Fibroblast of lung (primary cell): ENCODE measurements around the gene PLK3. TPM values are rescaled to one million over a fixed set of nuclear protein-coding genes. Genes with fewer than 3 reads are reported as not detected.
"Not testable (repeated sequence)": the region's sequence is repeated elsewhere in the genome, so short reads cannot be mapped to it uniquely, and the experiment has no call there.

Source experiments
- DNase-seq, 2 donors: peaks; one replicate each; pipeline versions ENCODE4 v3.0.0 to v3.0.0-alpha.2; 2010; ENCODE audit warnings: low read depth in 2 of 2
- H2AFZ ChIP-seq: 2 replicates; pipeline ENCODE4 v1.5.1; 2012; ENCODE audit warnings: low read length, control low read depth, inconsistent platforms
- H3K27ac ChIP-seq: 2 replicates; pipeline ENCODE4 v1.5.1; 2011; ENCODE audit warnings: low read length, control low read depth; ENCODE audit not compliant: insufficient read depth
- H3K27me3 ChIP-seq: 2 replicates; pipeline ENCODE4 v1.5.1; 2011; ENCODE audit warnings: mild to moderate bottlenecking, low read length; ENCODE audit not compliant: control insufficient read depth, insufficient read depth
- H3K36me3 ChIP-seq: 2 replicates; pipeline ENCODE4 v1.5.1; 2011; ENCODE audit warnings: low read length; ENCODE audit not compliant: control insufficient read depth, insufficient read depth
- H3K4me1 ChIP-seq: 2 replicates; pipeline ENCODE4 v1.5.1; 2011; ENCODE audit warnings: low read length; ENCODE audit not compliant: control insufficient read depth, insufficient read depth; ENCODE audit errors: extremely low read depth
- H3K4me2 ChIP-seq: 2 replicates; pipeline ENCODE4 v1.5.1; 2011; ENCODE audit warnings: low read length, control low read depth; ENCODE audit not compliant: insufficient read depth; ENCODE audit errors: extremely low read depth
- H3K4me3 ChIP-seq, 4 experiments: fragments of 200-600 bp in 1 of 4; sonication (generic) in 1 of 4; replicated peaks in 1 of 4; 2 replicates each; pipeline ENCODE4 v1.5.1; 2011 to 2016; ENCODE audit warnings: low read length in 4 of 4, low read depth in 3 of 4, mild to moderate bottlenecking in 3 of 4, control low read depth in 2 of 4, inconsistent platforms in 1 of 4, mixed read lengths in 1 of 4; ENCODE audit not compliant: insufficient read depth in 1 of 4; ENCODE audit errors: control extremely low read depth in 1 of 4
- H3K79me2 ChIP-seq: 2 replicates; pipeline ENCODE4 v1.5.1; 2012; ENCODE audit warnings: mild to moderate bottlenecking, low read length, inconsistent platforms; ENCODE audit not compliant: control insufficient read depth, insufficient read depth
- H3K9ac ChIP-seq: 2 replicates; pipeline ENCODE4 v1.5.1; 2011; ENCODE audit warnings: mild to moderate bottlenecking, low read length, control low read depth; ENCODE audit not compliant: insufficient read depth
- H3K9me3 ChIP-seq: 2 replicates; pipeline ENCODE4 v1.5.1; 2012; ENCODE audit warnings: low read depth, low read length; ENCODE audit not compliant: control insufficient read depth, insufficient read depth
- H4K20me1 ChIP-seq: 2 replicates; pipeline ENCODE4 v1.5.1; 2011; ENCODE audit warnings: low read length; ENCODE audit not compliant: control insufficient read depth, insufficient read depth; ENCODE audit errors: extremely low read depth
- CTCF ChIP-seq, 2 donors: IDR thresholded peaks in 1 of 2; conservative IDR thresholded peaks in 1 of 2; 1 replicate in 1 of 2; 2 replicates in 1 of 2; pipeline ENCODE4 v1.5.1; 2011 to 2012; ENCODE audit warnings: low read length in 2 of 2, control low read depth in 1 of 2, inconsistent platforms in 1 of 2, low read depth in 1 of 2, mild to moderate bottlenecking in 1 of 2
- EZH2 ChIP-seq: IDR thresholded peaks from 2 replicates; pipeline ENCODE4 v1.5.1; 2012; ENCODE audit warnings: low read length, control low read depth, mild to moderate bottlenecking; ENCODE audit errors: missing control alignments
- polyA plus RNA-seq, 2 donors: library from polyadenylated mRNA; depleted of rRNA in 1 of 2; stranded (reverse) in 1 of 2; unstranded in 1 of 2; fragments of >200 nt; gene quantifications; 2 replicates each; pipeline ENCODE4 v1.2.1, GENCODE V29; 2011 to 2012; ENCODE audit warnings: missing spikeins in 1 of 2
- total RNA-seq: library from RNA; depleted of rRNA; stranded (reverse); fragments of >200 nt; gene quantifications from 2 replicates; pipeline ENCODE4 v1.2.1, GENCODE V29; 2014

The PLK3 gene
- total and polyA plus RNA-seq, 2 donors (not counting 1 experiment from before 2014, with no cell fraction given) = 12.2 to 30.6 TPM

GRCh38 chr1:44832056-44832705, 32.0 kb downstream of the PLK3 start:
- Histone ChIP-seq H2AFZ (no peak overlapping the region), H3K9me3 (no peaks in the 10 kb centered on the region), H3K27me3 (no peaks in the 10 kb centered on the region)

DNA sequence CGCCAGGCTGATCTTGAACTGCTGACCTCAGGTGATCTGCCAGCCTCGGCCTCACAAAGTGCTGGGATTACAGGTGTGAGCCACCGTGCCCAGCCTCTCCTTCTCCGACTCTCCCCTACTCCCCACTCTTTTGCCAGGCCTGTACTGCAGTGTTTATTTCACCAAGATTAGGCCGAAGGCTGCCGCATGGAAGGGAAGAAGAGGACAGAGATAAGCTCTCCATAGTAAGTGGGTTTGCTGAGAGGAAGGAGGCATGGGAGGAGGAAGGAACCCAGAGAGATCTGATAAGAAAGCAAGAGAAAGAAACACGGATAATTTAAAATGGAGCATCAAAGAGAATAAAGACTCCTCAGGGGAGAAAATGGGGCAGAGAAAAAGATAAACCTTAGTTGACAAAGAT, 34.2 kb downstream of the PLK3 start:
- no peak overlapping the region for H3K4me2 ChIP-seq
- DNase-seq = no peak
- H3K27ac ChIP-seq = no peak overlapping the region
- no peak overlapping the region for H2AFZ ChIP-seq
- no peak overlapping the region for H3K9ac ChIP-seq
- H4K20me1 ChIP-seq = no peaks in the 10 kb centered on the region
- no peaks in the 10 kb centered on the region for H3K9me3 ChIP-seq
- no peaks in the 10 kb centered on the region for H3K79me2 ChIP-seq
- TF ChIP-seq EZH2 = no peak
- TF ChIP-seq CTCF (conservative IDR thresholded peaks at IDR 0.05 in 1 of 2, IDR thresholded peaks at IDR 0.05 in 1 of 2; ENCODE audit: low read depth in 1 of 2, low read length in 2 of 2) = no peak
- no peaks in the 10 kb centered on the region for H3K36me3 ChIP-seq
- H3K27me3 ChIP-seq = no peaks in the 10 kb centered on the region
- no peaks in the 10 kb centered on the region for H3K4me1 ChIP-seq
- no peak overlapping the region for H3K4me3 ChIP-seq

More at GRCh38 chr1:44832056-44832705, 32.0 kb downstream of the PLK3 start:
- Histone ChIP-seq H3K27ac (no peak overlapping the region), H3K79me2 (no peaks in the 10 kb centered on the region), H3K36me3 (no peaks in the 10 kb centered on the region), H4K20me1 (no peaks in the 10 kb centered on the region), H3K4me1 (no peaks in the 10 kb centered on the region), H3K4me3 (no peak overlapping the region), H3K4me2 (no peak overlapping the region), H3K9ac (no peak overlapping the region)
- no peak for TF ChIP-seq EZH2
- TF ChIP-seq CTCF (conservative IDR thresholded peaks at IDR 0.05 in 1 of 2, IDR thresholded peaks at IDR 0.05 in 1 of 2; ENCODE audit: low read depth in 1 of 2, low read length in 2 of 2) = no peak
- no peak for DNase-seq

DNA sequence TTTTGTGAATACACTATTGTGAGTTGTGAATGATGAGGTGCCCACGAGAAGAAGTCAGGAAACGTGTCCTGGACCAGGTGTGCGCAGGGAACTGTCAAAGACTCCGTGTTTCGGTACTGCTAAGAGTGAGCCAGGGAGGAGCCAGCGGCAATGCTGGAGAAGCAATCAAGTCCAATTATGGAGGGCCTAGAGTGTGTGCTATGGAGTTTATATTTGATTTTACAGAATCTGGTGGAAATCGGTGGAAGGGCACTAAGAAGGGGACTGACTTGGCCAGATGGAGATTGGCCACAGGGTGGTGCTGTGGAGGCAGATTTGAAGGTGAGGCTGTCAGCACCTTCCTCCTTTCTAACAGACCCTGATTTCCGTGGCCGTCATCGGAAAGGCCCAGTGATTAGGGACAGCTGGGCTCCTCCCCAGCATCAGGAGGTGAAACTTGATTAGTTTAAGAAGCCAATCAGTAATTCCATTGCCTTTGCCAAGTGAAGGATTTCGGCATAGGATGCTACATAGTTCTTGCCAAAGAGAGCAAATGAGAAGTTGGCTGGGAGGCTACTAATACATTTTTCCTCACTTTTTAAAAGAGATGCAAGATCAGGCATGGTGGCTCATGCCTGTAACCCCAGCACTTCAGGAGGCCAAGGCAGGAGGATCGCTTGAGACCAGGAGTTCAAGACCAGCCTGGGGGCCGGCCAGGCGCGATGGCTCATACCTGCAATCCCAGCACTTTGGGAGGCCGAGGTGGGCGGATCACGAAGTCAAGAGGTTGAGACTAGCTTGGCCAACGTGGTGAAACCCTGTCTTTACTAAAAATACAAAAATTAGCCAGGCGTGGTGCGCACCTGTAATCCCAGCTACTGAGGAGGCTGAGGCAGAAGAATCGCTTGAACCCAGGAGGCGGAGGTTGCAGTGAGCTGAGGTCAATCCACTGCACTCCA, 35.8 kb downstream of the PLK3 start:
- DNase-seq = peak; percentile 67 to 86
- Histone ChIP-seq H3K4me3 (no peak overlapping the region), H3K27ac (no peak overlapping the region), H3K27me3 (no peaks in the 10 kb centered on the region), H2AFZ (peak overlapping the region; percentile 61), H4K20me1 (no peaks in the 10 kb centered on the region), H3K4me1 (no peaks in the 10 kb centered on the region), H3K79me2 (no peaks in the 10 kb centered on the region), H3K36me3 (no peaks in the 10 kb centered on the region), H3K9me3 (no peaks in the 10 kb centered on the region), H3K9ac (no peak overlapping the region), H3K4me2 (no peak overlapping the region)
- TF ChIP-seq EZH2 = no peak
- peak; percentile 86 to 95 for TF ChIP-seq CTCF (conservative IDR thresholded peaks at IDR 0.05 in 1 of 2, IDR thresholded peaks at IDR 0.05 in 1 of 2; ENCODE audit: low read depth in 1 of 2, low read length in 2 of 2)

- not testable (repeated sequence) for H3K9ac ChIP-seq, H3K27ac ChIP-seq, H4K20me1 ChIP-seq, H3K4me3 ChIP-seq, H3K4me2 ChIP-seq, H3K36me3 ChIP-seq, H3K4me1 ChIP-seq, H3K79me2 ChIP-seq, H2AFZ ChIP-seq, DNase-seq, H3K9me3 ChIP-seq, H3K27me3 ChIP-seq
Observed at GRCh38 chr1:44838294-44838693, 38.1 kb downstream of the PLK3 start.
